NCI-H774 (cell line): ENCODE measurements around the gene PTPN7.
"Not testable (repeated sequence)": the region's sequence is repeated elsewhere in the genome, so short reads cannot be mapped to it uniquely, and the experiment has no call there.

ENCODE experiments used
- DNase-seq: peaks from one replicate; lab custom pipeline; 2025; lab: John Stamatoyannopoulos, UW

Gene PTPN7

GRCh38 chr1:202129453-202130296 is 30.7 kb downstream of the PTPN7 start:
- DNase-seq = no peak

- no peak for DNase-seq
These were observed 32.4 kb downstream of the PTPN7 start for GRCh38 chr1:202127836-202128622.

- DNase-seq = no peak
These were observed 33.3 kb downstream of the PTPN7 start for GRCh38 chr1:202127061-202127460.

GRCh38 chr1:202126426-202126825 is 34.0 kb downstream of the PTPN7 start:
- DNase-seq = no peak

- no peak for DNase-seq
These were observed 34.8 kb downstream of the PTPN7 start for GRCh38 chr1:202125611-202126010.

GRCh38 chr1:202124142-202124541 is 36.3 kb downstream of the PTPN7 start:
- no peak for DNase-seq

- no peak for DNase-seq
These were observed 37.0 kb downstream of the PTPN7 start for GRCh38 chr1:202123336-202123813.

- DNase-seq = peak; percentile 8
These were observed 37.6 kb downstream of the PTPN7 start, which contains the start of gene GPR37L1 for GRCh38 chr1:202122639-202123335. GPR37L1 (plus strand) TSS chr1:202122917; CDS start chr1:202122964, 47 bp downstream.

- DNase-seq = no peak
These were observed 39.4 kb downstream of the PTPN7 start for GRCh38 chr1:202121006-202121405.

GRCh38 chr1:202117898-202118371 is 42.5 kb downstream of the PTPN7 start:
- no peak for DNase-seq

GRCh38 chr1:202116287-202116686 is 44.1 kb downstream of the PTPN7 start:
- no peak for DNase-seq

- peak; percentile 47 for DNase-seq
These were observed 46.6 kb downstream of the PTPN7 start for GRCh38 chr1:202113690-202114300.

- DNase-seq = no peak
These were observed 47.3 kb downstream of the PTPN7 start for GRCh38 chr1:202112859-202113689.

GRCh38 chr1:202111589-202111988 is 48.8 kb downstream of the PTPN7 start:
- DNase-seq = not testable (repeated sequence)

- no peak for DNase-seq
These were observed 49.4 kb downstream of the PTPN7 start for GRCh38 chr1:202110977-202111376.

- DNase-seq = peak; percentile 38
These were observed 52.3 kb downstream of the PTPN7 start for GRCh38 chr1:202107801-202108731.

GRCh38 chr1:202107321-202107761 is 53.1 kb downstream of the PTPN7 start:
- peak; percentile 89 for DNase-seq

GRCh38 chr1:202106340-202107254 is 53.8 kb downstream of the PTPN7 start:
- peak; percentile 85 for DNase-seq
